Measurements from ENCODE around the gene MMS19.

Gene MMS19

DNA sequence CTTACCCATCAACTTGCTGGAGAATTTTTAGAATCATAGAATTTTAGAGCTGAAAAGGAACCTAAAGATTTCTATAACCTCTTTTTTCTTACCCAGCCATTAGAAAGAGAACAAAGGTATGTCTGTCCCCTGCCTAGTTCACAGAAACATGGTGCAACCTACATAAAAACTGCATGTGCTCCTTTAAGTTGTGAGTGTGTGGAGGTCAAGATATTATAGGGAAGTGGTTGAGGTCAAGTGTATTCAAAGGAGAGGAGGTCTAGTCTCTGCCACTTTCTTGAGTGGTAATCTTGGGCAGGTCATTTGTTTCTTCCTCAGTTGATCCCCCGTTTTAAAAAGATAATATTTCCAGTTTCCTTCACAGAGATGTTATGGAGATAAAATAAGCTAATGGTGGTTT is 6.9 kb upstream of the MMS19 start:
- Mint-ChIP-seq H3K36me3 (ENCODE audit: low read depth) (no peaks in the 10 kb centered on the region), H3K4me3 (no peak overlapping the region), H3K27me3 (ENCODE audit: low read depth) (peaks cover 29% of the 10 kb centered on the region), H3K9me3 (no peaks in the 10 kb centered on the region), H3K27ac (no peak overlapping the region), H3K4me1 (peaks cover 19% of the 10 kb centered on the region)
- TF ChIP-seq, protein P1, sequence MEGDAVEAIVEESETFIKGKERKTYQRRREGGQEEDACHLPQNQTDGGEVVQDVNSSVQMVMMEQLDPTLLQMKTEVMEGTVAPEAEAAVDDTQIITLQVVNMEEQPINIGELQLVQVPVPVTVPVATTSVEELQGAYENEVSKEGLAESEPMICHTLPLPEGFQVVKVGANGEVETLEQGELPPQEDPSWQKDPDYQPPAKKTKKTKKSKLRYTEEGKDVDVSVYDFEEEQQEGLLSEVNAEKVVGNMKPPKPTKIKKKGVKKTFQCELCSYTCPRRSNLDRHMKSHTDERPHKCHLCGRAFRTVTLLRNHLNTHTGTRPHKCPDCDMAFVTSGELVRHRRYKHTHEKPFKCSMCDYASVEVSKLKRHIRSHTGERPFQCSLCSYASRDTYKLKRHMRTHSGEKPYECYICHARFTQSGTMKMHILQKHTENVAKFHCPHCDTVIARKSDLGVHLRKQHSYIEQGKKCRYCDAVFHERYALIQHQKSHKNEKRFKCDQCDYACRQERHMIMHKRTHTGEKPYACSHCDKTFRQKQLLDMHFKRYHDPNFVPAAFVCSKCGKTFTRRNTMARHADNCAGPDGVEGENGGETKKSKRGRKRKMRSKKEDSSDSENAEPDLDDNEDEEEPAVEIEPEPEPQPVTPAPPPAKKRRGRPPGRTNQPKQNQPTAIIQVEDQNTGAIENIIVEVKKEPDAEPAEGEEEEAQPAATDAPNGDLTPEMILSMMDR (IDR thresholded peaks at IDR 0.05; ENCODE audit: unreplicated experiment in 3 of 3), result no peak

DNA sequence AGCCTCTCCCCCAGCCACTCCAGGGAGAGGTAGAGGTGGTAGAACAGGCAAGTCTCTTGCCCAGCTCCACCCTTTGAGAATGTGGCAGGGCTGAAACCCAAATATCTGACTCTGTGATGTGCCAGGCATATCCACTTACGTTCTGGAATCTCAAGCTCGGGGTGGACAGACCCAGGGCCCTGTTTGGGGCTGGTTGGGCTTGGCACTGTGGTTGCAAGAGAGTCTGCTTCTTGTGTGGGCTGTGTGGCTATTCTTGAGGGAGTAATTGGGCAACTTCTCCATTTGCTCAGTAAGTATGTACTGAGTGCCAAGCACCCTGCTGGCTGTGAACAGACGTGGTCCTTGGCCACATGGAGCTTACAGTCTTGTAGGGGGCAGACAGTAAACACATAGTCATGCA is 5.2 kb upstream of the MMS19 start:
- Mint-ChIP-seq H3K9me3 (no peaks in the 10 kb centered on the region), H3K36me3 (ENCODE audit: low read depth) (no peaks in the 10 kb centered on the region), H3K4me1 (peaks cover 14% of the 10 kb centered on the region), H3K4me3 (no peak overlapping the region), H3K27ac (no peak overlapping the region), H3K27me3 (ENCODE audit: low read depth) (peaks cover 35% of the 10 kb centered on the region)
- TF ChIP-seq, protein P1 (IDR thresholded peaks at IDR 0.05; ENCODE audit: unreplicated experiment in 3 of 3), result no peak

DNA sequence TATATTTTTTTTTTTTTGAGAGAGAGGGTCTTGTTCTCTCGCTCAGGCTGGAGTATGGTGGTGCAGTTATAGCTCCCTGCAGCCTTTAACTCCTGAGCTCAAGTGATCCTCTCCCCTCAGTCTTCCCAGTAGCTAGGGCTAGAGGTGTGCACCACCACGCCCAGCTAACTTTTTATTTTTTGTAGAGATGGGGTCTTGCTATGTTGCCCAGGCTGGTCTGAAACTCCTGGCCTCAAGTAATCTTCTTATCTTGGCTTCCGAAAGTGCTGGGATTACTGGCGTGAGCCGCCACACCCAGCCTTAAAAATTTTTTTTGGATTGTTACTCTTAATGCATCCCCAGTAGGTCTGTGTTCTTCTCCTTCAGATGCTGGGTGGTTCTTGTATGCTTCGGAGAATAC is 4.7 kb upstream of the MMS19 start:
- Mint-ChIP-seq H3K27ac (no peak overlapping the region), H3K36me3 (ENCODE audit: low read depth) (no peaks in the 10 kb centered on the region), H3K4me3 (no peak overlapping the region), H3K9me3 (no peaks in the 10 kb centered on the region), H3K27me3 (ENCODE audit: low read depth) (peaks cover 35% of the 10 kb centered on the region), H3K4me1 (peaks cover 14% of the 10 kb centered on the region)
- TF ChIP-seq, protein P1 (IDR thresholded peaks at IDR 0.05; ENCODE audit: unreplicated experiment in 3 of 3), result no peak

DNA sequence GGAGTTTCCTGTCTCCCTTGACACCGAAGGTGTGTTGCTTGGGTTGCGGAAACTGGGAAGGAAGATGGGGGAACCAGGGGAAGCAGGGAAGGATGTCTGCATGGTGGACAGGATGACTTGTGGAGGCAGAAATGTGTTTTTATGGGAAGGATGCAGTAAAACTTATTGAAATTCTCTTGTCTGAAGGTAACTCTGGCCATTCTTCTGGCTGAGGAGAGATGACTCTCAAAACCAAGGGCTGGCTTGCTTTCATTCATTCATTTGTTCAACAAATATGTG is 2.0 kb upstream of the MMS19 start:
- no peaks in the 10 kb centered on the region for H3K36me3 Mint-ChIP-seq (ENCODE audit: low read depth)
- peak overlapping the region in 2 of 3 experiments; percentile 1 to 16 for H3K27ac Mint-ChIP-seq
- peaks cover 26% of the 10 kb centered on the region for H3K4me1 Mint-ChIP-seq
- TF ChIP-seq, protein P1 (IDR thresholded peaks at IDR 0.05; ENCODE audit: unreplicated experiment in 3 of 3), result no peak
- peaks cover 28% of the 10 kb centered on the region for H3K27me3 Mint-ChIP-seq (ENCODE audit: low read depth)
- peak overlapping the region; percentile 75 to 86 (median 86) for H3K4me3 Mint-ChIP-seq
- H3K9me3 Mint-ChIP-seq, result no peaks in the 10 kb centered on the region

DNA sequence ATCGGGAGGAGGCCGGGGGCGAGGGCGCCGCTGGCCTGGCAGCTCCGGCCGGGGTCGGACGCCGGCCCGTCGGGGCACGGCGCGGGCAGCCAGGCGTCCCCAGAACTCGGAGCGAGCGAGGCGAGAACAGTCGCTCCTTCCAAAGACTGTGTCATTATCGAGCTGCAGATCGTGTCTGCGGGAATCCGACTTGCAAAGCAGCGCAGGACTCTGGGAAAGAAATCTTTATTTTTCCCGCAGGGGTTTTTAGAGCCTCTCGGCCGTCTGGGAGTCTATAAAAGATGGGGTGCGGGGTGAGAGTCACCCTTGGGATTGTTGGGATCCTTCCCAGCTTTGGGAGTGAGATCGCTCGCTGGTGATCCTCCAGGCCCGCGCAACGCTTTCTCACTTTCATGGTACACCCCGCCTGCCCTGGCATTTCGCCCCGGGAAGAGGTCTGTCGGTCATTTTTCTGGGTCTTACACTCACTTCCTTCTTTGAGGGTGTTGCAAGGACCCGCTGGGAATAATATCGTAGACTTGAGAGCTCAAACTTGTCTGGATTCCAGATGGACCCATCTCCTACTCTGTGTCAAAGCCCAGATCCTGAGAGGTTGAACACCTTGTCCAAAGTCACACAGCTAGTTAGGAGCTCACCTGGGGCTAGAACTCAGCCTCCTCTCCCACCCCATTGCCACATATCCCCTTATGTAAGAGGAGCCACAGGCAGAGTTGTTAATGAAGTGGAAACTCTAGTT is 1.5 kb upstream of the MMS19 start:
- Mint-ChIP-seq H3K36me3 (ENCODE audit: low read depth) (no peaks in the 10 kb centered on the region), H3K27me3 (ENCODE audit: low read depth) (peaks cover 28% of the 10 kb centered on the region), H3K4me1 (peaks cover 31% of the 10 kb centered on the region), H3K9me3 (no peaks in the 10 kb centered on the region), H3K4me3 (peak overlapping the region; percentile 75 to 86 (median 86)), H3K27ac (peak overlapping the region; percentile 1 to 36 (median 20))
- TF ChIP-seq, protein P1 (IDR thresholded peaks at IDR 0.05; ENCODE audit: unreplicated experiment in 3 of 3), result no peak
